ENCODE measurements around the gene TWNK. TPM values are rescaled to one million over a fixed set of nuclear protein-coding genes. Genes with fewer than 3 reads are reported as not detected.

Gene TWNK
- polyA plus RNA-seq, 4 donors = 1.6 to 10.2 (median 4.7) TPM

- peaks cover 3 to 28% (median 5%) of the 10 kb centered on the region in 3 donors for H3K4me1 ChIP-seq (ENCODE audit: control insufficient read depth in 3 of 3, insufficient read depth in 2 of 3, low read depth in 1 of 3, low read length in 2 of 3)
- no peaks in the 10 kb centered on the region for H3K9me3 ChIP-seq (ENCODE audit: control insufficient read depth in 2 of 2, insufficient read depth in 1 of 2, low read depth in 1 of 2, low read length in 1 of 2)
- no peaks in the 10 kb centered on the region for H3K27me3 ChIP-seq (ENCODE audit: control insufficient read depth in 3 of 3, insufficient read depth in 3 of 3, low read length in 3 of 3)
- DNase-seq = no peak
- no peak overlapping the region for H3K27ac ChIP-seq (ENCODE audit: low read depth in 1 of 3, low read length in 2 of 3)
- 84 to 89% (median 87%) methylated on average over 10 to 13 of the region's 13 CpGs for WGBS, 3 donors
- peaks cover 2 to 77% (median 7%) of the 10 kb centered on the region in 3 donors for H3K36me3 ChIP-seq (ENCODE audit: control insufficient read depth in 3 of 3, insufficient read depth in 2 of 3, low read depth in 1 of 3, low read length in 3 of 3)
- no peak overlapping the region for H3K4me3 ChIP-seq (ENCODE audit: low read depth in 1 of 3, low read length in 3 of 3)
- no peak for FAIRE-seq
Observed at GRCh38 chr10:100983868-100984671, 3.3 kb upstream of the TWNK start.

- DNase-seq = no peak
Observed at GRCh38 chr10:100984672-100985177, 2.6 kb upstream of the TWNK start.

GRCh38 chr10:100985336-100985735 lies 2.0 kb upstream of the TWNK start:
- H3K27me3 ChIP-seq (ENCODE audit: control insufficient read depth in 3 of 3, insufficient read depth in 3 of 3, low read length in 3 of 3) = no peaks in the 10 kb centered on the region
- H3K9me3 ChIP-seq (ENCODE audit: control insufficient read depth in 2 of 2, insufficient read depth in 1 of 2, low read depth in 1 of 2, low read length in 1 of 2) = no peaks in the 10 kb centered on the region
- peaks cover 3 to 28% (median 5%) of the 10 kb centered on the region in 3 donors for H3K4me1 ChIP-seq (ENCODE audit: control insufficient read depth in 3 of 3, insufficient read depth in 2 of 3, low read depth in 1 of 3, low read length in 2 of 3)
- H3K4me3 ChIP-seq (ENCODE audit: low read depth in 1 of 3, low read length in 3 of 3) = no peak overlapping the region
- FAIRE-seq = no peak
- peak overlapping the region in 1 of 3 donors; percentile 12 for H3K27ac ChIP-seq (ENCODE audit: low read depth in 1 of 3, low read length in 2 of 3)
- WGBS, 3 donors = 43 to 62% (median 45%) methylated on average over 5 of the region's 5 CpGs
- peak in 1 of 2 donors; percentile 54 for DNase-seq
- H3K36me3 ChIP-seq (ENCODE audit: control insufficient read depth in 3 of 3, insufficient read depth in 2 of 3, low read depth in 1 of 3, low read length in 3 of 3) = peaks cover 2 to 77% (median 7%) of the 10 kb centered on the region in 3 donors

More at GRCh38 chr10:100984672-100985177, 2.6 kb upstream of the TWNK start:
- Histone ChIP-seq H3K4me1 (ENCODE audit: control insufficient read depth in 3 of 3, insufficient read depth in 2 of 3, low read depth in 1 of 3, low read length in 2 of 3) (peaks cover 3 to 28% (median 5%) of the 10 kb centered on the region in 3 donors), H3K4me3 (ENCODE audit: low read depth in 1 of 3, low read length in 3 of 3) (no peak overlapping the region), H3K27me3 (ENCODE audit: control insufficient read depth in 3 of 3, insufficient read depth in 3 of 3, low read length in 3 of 3) (no peaks in the 10 kb centered on the region), H3K27ac (ENCODE audit: low read depth in 1 of 3, low read length in 2 of 3) (no peak overlapping the region), H3K36me3 (ENCODE audit: control insufficient read depth in 3 of 3, insufficient read depth in 2 of 3, low read depth in 1 of 3, low read length in 3 of 3) (peaks cover 2 to 77% (median 7%) of the 10 kb centered on the region in 3 donors), H3K9me3 (ENCODE audit: control insufficient read depth in 2 of 2, insufficient read depth in 1 of 2, low read depth in 1 of 2, low read length in 1 of 2) (no peaks in the 10 kb centered on the region)
- no peak for FAIRE-seq
- 60 to 82% (median 76%) methylated on average over 2 of the region's 2 CpGs for WGBS, 3 donors

- H3K4me3 ChIP-seq (ENCODE audit: low read depth in 1 of 3, low read length in 3 of 3) = peak overlapping the region; percentile 80 to 92 (median 89)
- FAIRE-seq (no peak), DNase-seq (no peak)
- no peaks in the 10 kb centered on the region for H3K9me3 ChIP-seq (ENCODE audit: control insufficient read depth in 2 of 2, insufficient read depth in 1 of 2, low read depth in 1 of 2, low read length in 1 of 2)
- H3K4me1 ChIP-seq (ENCODE audit: control insufficient read depth in 3 of 3, insufficient read depth in 2 of 3, low read depth in 1 of 3, low read length in 2 of 3) = peaks cover 3 to 28% (median 5%) of the 10 kb centered on the region in 3 donors
- peak overlapping the region in 2 of 3 donors; percentile 67 to 77 for H3K27ac ChIP-seq (ENCODE audit: low read depth in 1 of 3, low read length in 2 of 3)
- 7 to 16% (median 15%) methylated on average over 16 to 17 of the region's 17 CpGs for WGBS, 3 donors
- peaks cover 2 to 82% (median 4%) of the 10 kb centered on the region in 3 donors for H3K36me3 ChIP-seq (ENCODE audit: control insufficient read depth in 3 of 3, insufficient read depth in 2 of 3, low read depth in 1 of 3, low read length in 3 of 3)
- H3K27me3 ChIP-seq (ENCODE audit: control insufficient read depth in 3 of 3, insufficient read depth in 3 of 3, low read length in 3 of 3) = no peaks in the 10 kb centered on the region
Observed at GRCh38 chr10:100986623-100986951, 756 bp upstream of the TWNK start.

GRCh38 chr10:100987685-100988049 lies 324 bp downstream of the TWNK start:
- H3K4me1 ChIP-seq (ENCODE audit: control insufficient read depth in 3 of 3, insufficient read depth in 2 of 3, low read depth in 1 of 3, low read length in 2 of 3) = peaks cover 3 to 28% (median 5%) of the 10 kb centered on the region in 3 donors

DNA sequence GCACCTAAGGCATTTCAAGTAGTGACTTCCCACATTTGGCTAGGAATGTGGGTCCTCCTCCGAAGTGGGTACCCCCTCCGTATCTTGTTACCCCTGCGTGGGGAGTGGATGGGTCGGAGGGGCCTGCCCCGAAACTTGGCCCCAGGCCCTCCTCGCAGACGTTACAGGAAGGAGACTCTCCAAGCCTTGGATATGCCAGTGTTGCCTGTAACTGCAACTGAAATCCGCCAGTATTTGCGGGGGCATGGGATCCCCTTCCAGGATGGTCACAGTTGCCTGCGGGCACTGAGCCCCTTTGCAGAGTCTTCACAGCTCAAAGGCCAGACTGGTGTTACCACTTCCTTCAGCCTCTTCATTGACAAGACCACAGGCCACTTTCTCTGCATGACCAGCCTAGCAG lies 823 bp downstream of the TWNK start:
- FAIRE-seq (no peak), DNase-seq (no peak)
- 55 to 71% (median 65%) methylated on average over 10 of the region's 10 CpGs for WGBS, 3 donors
- Histone ChIP-seq H3K4me3 (ENCODE audit: low read depth in 1 of 3, low read length in 3 of 3) (peak overlapping the region; percentile 80 to 92 (median 89)), H3K36me3 (ENCODE audit: control insufficient read depth in 3 of 3, insufficient read depth in 2 of 3, low read depth in 1 of 3, low read length in 3 of 3) (peaks cover 2 to 75% (median 4%) of the 10 kb centered on the region in 3 donors), H3K27me3 (ENCODE audit: control insufficient read depth in 3 of 3, insufficient read depth in 3 of 3, low read length in 3 of 3) (no peaks in the 10 kb centered on the region), H3K27ac (ENCODE audit: low read depth in 1 of 3, low read length in 2 of 3) (no peak overlapping the region), H3K9me3 (ENCODE audit: control insufficient read depth in 2 of 2, insufficient read depth in 1 of 2, low read depth in 1 of 2, low read length in 1 of 2) (no peaks in the 10 kb centered on the region), H3K4me1 (ENCODE audit: control insufficient read depth in 3 of 3, insufficient read depth in 2 of 3, low read depth in 1 of 3, low read length in 2 of 3) (peaks cover 3 to 28% (median 5%) of the 10 kb centered on the region in 3 donors)

More at GRCh38 chr10:100987685-100988049, 324 bp downstream of the TWNK start:
- FAIRE-seq (no peak), DNase-seq (no peak)
- WGBS, 3 donors = 1% methylated on average over 15 of the region's 15 CpGs
- H3K27me3 ChIP-seq (ENCODE audit: control insufficient read depth in 3 of 3, insufficient read depth in 3 of 3, low read length in 3 of 3) = no peaks in the 10 kb centered on the region
- peak overlapping the region; percentile 80 to 92 (median 89) for H3K4me3 ChIP-seq (ENCODE audit: low read depth in 1 of 3, low read length in 3 of 3)
- peaks cover 2 to 75% (median 4%) of the 10 kb centered on the region in 3 donors for H3K36me3 ChIP-seq (ENCODE audit: control insufficient read depth in 3 of 3, insufficient read depth in 2 of 3, low read depth in 1 of 3, low read length in 3 of 3)
- no peaks in the 10 kb centered on the region for H3K9me3 ChIP-seq (ENCODE audit: control insufficient read depth in 2 of 2, insufficient read depth in 1 of 2, low read depth in 1 of 2, low read length in 1 of 2)
- H3K27ac ChIP-seq (ENCODE audit: low read depth in 1 of 3, low read length in 2 of 3) = peak overlapping the region in 1 of 3 donors; percentile 83

- H3K4me1 ChIP-seq (ENCODE audit: control insufficient read depth in 3 of 3, insufficient read depth in 2 of 3, low read depth in 1 of 3, low read length in 2 of 3) = peaks cover 3 to 28% (median 5%) of the 10 kb centered on the region in 3 donors
- H3K36me3 ChIP-seq (ENCODE audit: control insufficient read depth in 3 of 3, insufficient read depth in 2 of 3, low read depth in 1 of 3, low read length in 3 of 3) = peaks cover 2 to 74% (median 4%) of the 10 kb centered on the region in 3 donors
- WGBS, 3 donors = 84 to 89% (median 88%) methylated on average over 21 of the region's 21 CpGs
- H3K27ac ChIP-seq (ENCODE audit: low read depth in 1 of 3, low read length in 2 of 3) = no peak overlapping the region
- FAIRE-seq = no peak
- H3K4me3 ChIP-seq (ENCODE audit: low read depth in 1 of 3, low read length in 3 of 3) = no peak overlapping the region
- no peak for DNase-seq
- no peaks in the 10 kb centered on the region for H3K27me3 ChIP-seq (ENCODE audit: control insufficient read depth in 3 of 3, insufficient read depth in 3 of 3, low read length in 3 of 3)
- no peaks in the 10 kb centered on the region for H3K9me3 ChIP-seq (ENCODE audit: control insufficient read depth in 2 of 2, insufficient read depth in 1 of 2, low read depth in 1 of 2, low read length in 1 of 2)
Observed at GRCh38 chr10:100989088-100989487, 1.7 kb downstream of the TWNK start.

DNA sequence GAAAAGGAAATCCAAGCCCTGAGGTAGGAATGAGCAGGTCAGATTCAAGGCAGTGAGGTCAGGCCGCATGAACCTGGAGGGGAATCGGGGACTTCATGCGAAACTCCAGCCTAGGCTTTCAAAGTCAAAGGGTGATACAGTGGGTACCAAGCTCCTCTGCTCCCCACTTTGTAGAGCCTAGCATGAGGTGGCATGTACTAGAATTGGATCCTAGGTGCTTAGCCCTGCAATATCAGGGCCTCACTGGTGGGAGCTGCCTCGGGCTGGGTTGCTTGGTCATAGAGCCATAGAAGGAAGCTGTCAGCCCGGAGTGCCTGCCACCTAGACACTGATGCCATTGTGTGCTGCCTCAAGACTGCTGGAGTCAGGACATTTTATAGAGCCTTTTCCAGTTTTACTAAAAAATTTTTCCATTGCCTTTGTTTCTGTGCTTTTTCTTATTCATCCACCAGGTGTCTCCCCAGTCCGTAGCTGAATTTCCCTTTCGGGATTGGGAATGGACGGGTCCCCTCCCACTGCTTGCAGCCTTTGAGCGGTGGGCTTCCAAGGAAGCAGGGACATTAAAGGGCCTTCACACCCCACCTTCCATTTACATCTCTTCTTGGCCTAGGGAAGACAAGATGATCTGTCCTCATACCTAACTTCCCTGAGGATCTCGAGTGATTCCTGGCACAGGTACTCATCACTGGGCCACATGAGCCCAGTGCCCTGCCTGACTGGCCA lies 6.8 kb downstream of the TWNK start:
- WGBS, 3 donors = 54 to 61% (median 61%) methylated on average over 10 of the region's 10 CpGs
- Histone ChIP-seq H3K27ac (ENCODE audit: low read depth in 1 of 3, low read length in 2 of 3) (no peak overlapping the region), H3K36me3 (ENCODE audit: control insufficient read depth in 3 of 3, insufficient read depth in 2 of 3, low read depth in 1 of 3, low read length in 3 of 3) (peaks cover 0 to 48% (median 4%) of the 10 kb centered on the region in 3 donors), H3K9me3 (ENCODE audit: control insufficient read depth in 2 of 2, insufficient read depth in 1 of 2, low read depth in 1 of 2, low read length in 1 of 2) (no peaks in the 10 kb centered on the region), H3K27me3 (ENCODE audit: control insufficient read depth in 3 of 3, insufficient read depth in 3 of 3, low read length in 3 of 3) (no peaks in the 10 kb centered on the region), H3K4me3 (ENCODE audit: low read depth in 1 of 3, low read length in 3 of 3) (no peak overlapping the region), H3K4me1 (ENCODE audit: control insufficient read depth in 3 of 3, insufficient read depth in 2 of 3, low read depth in 1 of 3, low read length in 2 of 3) (peaks cover 3 to 18% (median 3%) of the 10 kb centered on the region in 3 donors)
- DNase-seq (peak; percentile 47 to 49), FAIRE-seq (no peak)

Data from small intestine (tissue), 7 donors.